Heart left ventricle (tissue), 13 donors: Measurements from ENCODE around the gene LCP2.

Experiments
- POLR2A ChIP-seq, 2 donors: fragments of 450-650 bp; IDR thresholded peaks; one replicate each; pipeline ENCODE4 v1.6.1; 2017; ENCODE audit warnings: antibody characterized with exemption in 2 of 2, mild to moderate bottlenecking in 2 of 2, moderate library complexity in 2 of 2
- TF ChIP-seq, protein P1 (sequence below), 12 donors: fragments of 200-600 bp; sonication (generic) in 4 of 12; IDR thresholded peaks; one replicate each; pipeline versions ENCODE4 v1.5.0 to v1.8.0; 2018 to 2022; ENCODE audit warnings: antibody characterized with exemption in 12 of 12, mild to moderate bottlenecking in 5 of 12
- donor health status: ischemic (EF 13 %, LVEDD 7.1; RV severe dilation, severe dysfunction).
- donor health status: DM: no; HTN: yes; CAD: no.
- donor health status: DM: no; HTN: no; CAD: no.
- donor health status: ischemic (EF 25% LVEDD 6.9; RV normal size, moderate dysfunction).
- donor health status: ischemic (EF 25% LVEDD 5.7; RV mildly dilated, moderate dysfunction).
- donor health status: ischemic (EF 35%, LVEDD 5.7; RV mildly dilated, moderate dysfunction).
- donor health status: nonischemic (EF 11% LVEDD 7.7; RV severe dilation, severe dysfunction).
- donor health status: DM: yes; HTN: yes; CAD: no.
- donor health status: PGD.
- donor health status: ischemic (EF 29% LVEDD 5.4; RV normal size, mild dysfunction).
- donor health status: nonischemic (EF 23%, LVEDD 6.1; RV moderate dilation, normal function).

- TF ChIP-seq, protein P1, sequence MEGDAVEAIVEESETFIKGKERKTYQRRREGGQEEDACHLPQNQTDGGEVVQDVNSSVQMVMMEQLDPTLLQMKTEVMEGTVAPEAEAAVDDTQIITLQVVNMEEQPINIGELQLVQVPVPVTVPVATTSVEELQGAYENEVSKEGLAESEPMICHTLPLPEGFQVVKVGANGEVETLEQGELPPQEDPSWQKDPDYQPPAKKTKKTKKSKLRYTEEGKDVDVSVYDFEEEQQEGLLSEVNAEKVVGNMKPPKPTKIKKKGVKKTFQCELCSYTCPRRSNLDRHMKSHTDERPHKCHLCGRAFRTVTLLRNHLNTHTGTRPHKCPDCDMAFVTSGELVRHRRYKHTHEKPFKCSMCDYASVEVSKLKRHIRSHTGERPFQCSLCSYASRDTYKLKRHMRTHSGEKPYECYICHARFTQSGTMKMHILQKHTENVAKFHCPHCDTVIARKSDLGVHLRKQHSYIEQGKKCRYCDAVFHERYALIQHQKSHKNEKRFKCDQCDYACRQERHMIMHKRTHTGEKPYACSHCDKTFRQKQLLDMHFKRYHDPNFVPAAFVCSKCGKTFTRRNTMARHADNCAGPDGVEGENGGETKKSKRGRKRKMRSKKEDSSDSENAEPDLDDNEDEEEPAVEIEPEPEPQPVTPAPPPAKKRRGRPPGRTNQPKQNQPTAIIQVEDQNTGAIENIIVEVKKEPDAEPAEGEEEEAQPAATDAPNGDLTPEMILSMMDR (IDR thresholded peaks at IDR 0.05), result no peak
- TF ChIP-seq POLR2A (IDR thresholded peaks at IDR 0.05), result no peak
These were observed 33.7 kb downstream of the LCP2 start for GRCh38 chr5:170263906-170264305.
